ENCODE results near the gene ZBTB20. TPM values are rescaled to one million over a fixed set of nuclear protein-coding genes. Genes with fewer than 3 reads are reported as not detected.

Gene ZBTB20
- total and polyA plus RNA-seq, 4 donors, result 0.74 to 77.1 (median 27.9) TPM

GRCh38 chr3:114466251-114466650, 680.8 kb downstream of the ZBTB20 start:
- Histone ChIP-seq H3K9me3 (ENCODE audit: control insufficient read depth in 4 of 4, insufficient read depth in 3 of 4, low read length in 3 of 4) (no peaks in the 10 kb centered on the region), H3K9ac (ENCODE audit: insufficient read depth in 1 of 2, low read length in 2 of 2) (no peak overlapping the region), H3K4me3 (no peak overlapping the region), H3K27ac (ENCODE audit: low read depth in 1 of 2, low read length in 1 of 2) (no peak overlapping the region), H3K27me3 (ENCODE audit: control insufficient read depth in 3 of 3, insufficient read depth in 3 of 3, low read length in 2 of 3) (no peaks in the 10 kb centered on the region), H3K36me3 (ENCODE audit: control insufficient read depth in 4 of 4, insufficient read depth in 4 of 4, low read length in 4 of 4) (no peaks in the 10 kb centered on the region), H3K4me1 (ENCODE audit: control insufficient read depth in 5 of 5, insufficient read depth in 5 of 5, low read length in 5 of 5) (peaks cover 0 to 14% (median 0%) of the 10 kb centered on the region in 5 donors)
- no peak for ATAC-seq (ENCODE audit: insufficient read depth, low FRiP score)
- no peak for TF ChIP-seq CTCF (IDR thresholded peaks at IDR 0.05; ENCODE audit: control extremely low read depth, extremely low read depth)
- 95 to 98% methylated on average over 2 of the region's 2 CpGs for WGBS, 2 donors
- DNase-seq, result no peak

DNA sequence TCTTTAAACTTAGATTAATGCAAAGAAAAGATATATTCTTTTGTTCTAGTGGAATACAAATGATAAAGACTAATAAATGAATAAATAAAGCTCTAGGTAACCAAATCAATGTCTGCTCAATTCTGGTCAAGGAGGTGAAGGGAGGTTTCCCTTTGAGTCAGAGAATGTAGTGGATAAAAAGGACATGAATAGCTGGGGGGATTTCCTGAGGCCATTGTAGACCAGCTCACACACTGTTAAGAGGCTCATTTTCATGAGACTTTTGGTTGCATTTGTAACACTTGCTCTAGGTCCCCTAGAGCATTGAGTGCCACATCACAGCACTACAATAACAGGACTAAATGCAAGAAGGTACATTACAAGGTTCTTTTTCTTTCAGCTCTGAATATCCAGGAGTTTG, 682.5 kb downstream of the ZBTB20 start:
- no peak for DNase-seq
- Histone ChIP-seq H3K27ac (ENCODE audit: low read depth in 1 of 2, low read length in 1 of 2) (no peak overlapping the region), H3K4me1 (ENCODE audit: control insufficient read depth in 5 of 5, insufficient read depth in 5 of 5, low read length in 5 of 5) (peaks cover 0 to 13% (median 0%) of the 10 kb centered on the region in 5 donors), H3K9me3 (ENCODE audit: control insufficient read depth in 4 of 4, insufficient read depth in 3 of 4, low read length in 3 of 4) (no peaks in the 10 kb centered on the region), H3K27me3 (ENCODE audit: control insufficient read depth in 3 of 3, insufficient read depth in 3 of 3, low read length in 2 of 3) (no peaks in the 10 kb centered on the region), H3K36me3 (ENCODE audit: control insufficient read depth in 4 of 4, insufficient read depth in 4 of 4, low read length in 4 of 4) (no peaks in the 10 kb centered on the region), H3K9ac (ENCODE audit: insufficient read depth in 1 of 2, low read length in 2 of 2) (no peak overlapping the region), H3K4me3 (no peak overlapping the region)
- no peak for ATAC-seq (ENCODE audit: insufficient read depth, low FRiP score)
- TF ChIP-seq CTCF (IDR thresholded peaks at IDR 0.05; ENCODE audit: control extremely low read depth, extremely low read depth), result no peak

GRCh38 chr3:114462750-114463149, 684.3 kb downstream of the ZBTB20 start:
- TF ChIP-seq CTCF (IDR thresholded peaks at IDR 0.05; ENCODE audit: control extremely low read depth, extremely low read depth), result no peak
- no peak for ATAC-seq (ENCODE audit: insufficient read depth, low FRiP score)
- Histone ChIP-seq H3K9ac (ENCODE audit: insufficient read depth in 1 of 2, low read length in 2 of 2) (no peak overlapping the region), H3K36me3 (ENCODE audit: control insufficient read depth in 4 of 4, insufficient read depth in 4 of 4, low read length in 4 of 4) (no peaks in the 10 kb centered on the region), H3K4me3 (no peak overlapping the region), H3K4me1 (ENCODE audit: control insufficient read depth in 5 of 5, insufficient read depth in 5 of 5, low read length in 5 of 5) (peaks cover 0 to 8% (median 0%) of the 10 kb centered on the region in 5 donors), H3K27ac (ENCODE audit: low read depth in 1 of 2, low read length in 1 of 2) (no peak overlapping the region), H3K27me3 (ENCODE audit: control insufficient read depth in 3 of 3, insufficient read depth in 3 of 3, low read length in 2 of 3) (no peaks in the 10 kb centered on the region), H3K9me3 (ENCODE audit: control insufficient read depth in 4 of 4, insufficient read depth in 3 of 4, low read length in 3 of 4) (no peaks in the 10 kb centered on the region)
- 85 to 97% methylated on average over 3 of the region's 3 CpGs for WGBS, 2 donors
- no peak for DNase-seq

GRCh38 chr3:114460459-114460858, 686.6 kb downstream of the ZBTB20 start:
- H3K27me3 ChIP-seq (ENCODE audit: control insufficient read depth in 3 of 3, insufficient read depth in 3 of 3, low read length in 2 of 3), result no peaks in the 10 kb centered on the region
- TF ChIP-seq CTCF (IDR thresholded peaks at IDR 0.05; ENCODE audit: control extremely low read depth, extremely low read depth), result no peak
- peaks cover 0 to 3% (median under 1%) of the 10 kb centered on the region in 5 donors for H3K4me1 ChIP-seq (ENCODE audit: control insufficient read depth in 5 of 5, insufficient read depth in 5 of 5, low read length in 5 of 5)
- no peak for DNase-seq
- H3K36me3 ChIP-seq (ENCODE audit: control insufficient read depth in 4 of 4, insufficient read depth in 4 of 4, low read length in 4 of 4), result no peaks in the 10 kb centered on the region
- no peak for ATAC-seq (ENCODE audit: insufficient read depth, low FRiP score)
- H3K27ac ChIP-seq (ENCODE audit: low read depth in 1 of 2, low read length in 1 of 2), result no peak overlapping the region
- H3K4me3 ChIP-seq, result no peak overlapping the region
- no peak overlapping the region for H3K9ac ChIP-seq (ENCODE audit: insufficient read depth in 1 of 2, low read length in 2 of 2)
- WGBS, 2 donors, result 100% methylated on average over 1 of the region's 1 CpG
- no peaks in the 10 kb centered on the region for H3K9me3 ChIP-seq (ENCODE audit: control insufficient read depth in 4 of 4, insufficient read depth in 3 of 4, low read length in 3 of 4)
